Erythroblast (primary cell): ENCODE measurements around the gene RAB30.

Source experiments
- GATA1 ChIP-seq: IDR thresholded peaks from 2 replicates; pipeline ENCODE4 v1.6.1; 2011; ENCODE audit warnings: low read depth, mild to moderate bottlenecking, control low read depth, low read length, moderate library complexity
- POLR2A ChIP-seq: IDR thresholded peaks from 2 replicates; pipeline ENCODE4 v1.6.1; 2011; ENCODE audit warnings: mild to moderate bottlenecking, low read length

DNA sequence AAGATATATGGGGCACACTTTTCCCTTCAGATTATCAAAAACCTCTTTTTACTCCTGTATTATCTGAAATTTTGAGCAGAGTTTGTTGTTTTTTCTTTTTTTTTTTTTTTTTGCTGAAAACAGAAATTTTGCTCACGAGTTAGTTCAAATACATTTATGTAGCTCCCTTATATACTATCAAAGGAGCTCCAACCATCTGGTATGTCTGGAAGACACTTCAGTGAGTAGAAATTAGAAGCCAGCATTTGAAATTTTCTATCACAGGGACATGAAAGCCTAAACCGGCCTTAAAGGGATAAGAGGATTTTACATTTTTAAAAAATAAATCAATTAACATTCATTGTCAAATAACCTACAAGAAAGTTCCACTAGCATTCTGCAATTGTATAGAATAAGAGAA lies 96.8 kb downstream of the RAB30 start:
- TF ChIP-seq POLR2A (no peak), GATA1 (no peak)
